H1 (cell line): ENCODE data around the gene ARFGAP3. TPM values are rescaled to one million over a fixed set of nuclear protein-coding genes. Genes with fewer than 3 reads are reported as not detected.

Experiments used
- CTCF ChIA-PET: fragments of 300-600 bp; sonication (Branson Sonifier 250); formaldehyde crosslinking; loops from one replicate; lab custom pipeline; 2021; ENCODE audit not compliant: partially characterized antibody; lab: Charles Lee
- POLR2A ChIA-PET: fragments of 300-600 bp; sonication (Branson Sonifier 250); formaldehyde crosslinking; loops from one replicate; lab custom pipeline; 2021; ENCODE audit warnings: inconsistent platforms; ENCODE audit not compliant: partially characterized antibody; lab: Charles Lee
- DNase-seq, 2 experiments: peaks; one replicate each; pipeline versions ENCODE4 v3.0.0 to v3.0.0-alpha.2; 2010 to 2022; ENCODE audit warnings: low spot score in 2 of 2, low read depth in 1 of 2, mixed read lengths in 1 of 2
- FAIRE-seq: peaks from 2 replicates; lab custom pipeline; 2011; peaks lifted over from hg19 to GRCh38; lab: Jason Lieb, UNC
- H2AFZ ChIP-seq: 2 replicates; pipeline ENCODE4 v1.8.1; 2012; ENCODE audit warnings: low read length, inconsistent platforms
- H2AK5ac ChIP-seq: 2 replicates; pipeline ENCODE4 v1.6.1; 2013; ENCODE audit warnings: low read depth, low read length
- H2BK120ac ChIP-seq: replicated peaks from 2 replicates; pipeline ENCODE3; 2013; ENCODE audit warnings: low read depth, low read length, inconsistent platforms
- H2BK12ac ChIP-seq: 2 replicates; pipeline ENCODE4 v1.6.1; 2013; ENCODE audit warnings: low read depth, low read length
- H2BK15ac ChIP-seq: 2 replicates; pipeline ENCODE4 v1.6.1; 2013; ENCODE audit warnings: low read length
- H2BK20ac ChIP-seq: 2 replicates; pipeline ENCODE4 v1.6.1; 2013; ENCODE audit warnings: low read length
- H2BK5ac ChIP-seq: 2 replicates; pipeline ENCODE4 v1.6.1; 2013; ENCODE audit warnings: low read depth, low read length
- H3K14ac ChIP-seq: 2 replicates; pipeline ENCODE4 v1.6.1; 2013; ENCODE audit warnings: inconsistent platforms; ENCODE audit not compliant: insufficient read length
- H3K18ac ChIP-seq: 2 replicates; pipeline ENCODE4 v1.6.1; 2013; ENCODE audit warnings: low read length; ENCODE audit errors: extremely low read depth
- H3K23ac ChIP-seq: 2 replicates; pipeline ENCODE4 v1.6.1; 2013; ENCODE audit warnings: inconsistent platforms; ENCODE audit not compliant: insufficient read length
- H3K23me2 ChIP-seq: 2 replicates; pipeline ENCODE4 v1.6.1; 2013; ENCODE audit warnings: low read depth, low read length
- H3K27ac ChIP-seq: 2 replicates; pipeline ENCODE4 v1.6.1; 2011; ENCODE audit warnings: low read depth, low read length, inconsistent platforms
- H3K27me3 ChIP-seq, 4 experiments: replicated peaks in 1 of 4; 1 replicate in 1 of 4; 2 replicates in 3 of 4; pipeline versions ENCODE4 v1.6.1 to v1.8.1; 2011 to 2013; ENCODE audit warnings: low read length in 3 of 4, mild to moderate bottlenecking in 3 of 4, inconsistent platforms in 2 of 4, mixed read lengths in 2 of 4, moderate library complexity in 1 of 4; ENCODE audit not compliant: control insufficient read depth in 3 of 4, insufficient read depth in 3 of 4; ENCODE audit errors: extremely low read depth in 1 of 4
- H3K36me3 ChIP-seq, 4 experiments: 2 replicates each; pipeline versions ENCODE4 v1.6.1 to v1.8.1; 2011 to 2013; ENCODE audit warnings: mild to moderate bottlenecking in 4 of 4, low read length in 3 of 4, moderate library complexity in 2 of 4, control low read depth in 1 of 4, inconsistent platforms in 1 of 4; ENCODE audit not compliant: insufficient read depth in 4 of 4, control insufficient read depth in 2 of 4
- H3K4ac ChIP-seq: replicated peaks from 2 replicates; pipeline ENCODE3; 2013; ENCODE audit warnings: low read length, low read depth, mixed read lengths, inconsistent platforms; ENCODE audit not compliant: insufficient read length
- H3K4me1 ChIP-seq, 4 experiments: replicated peaks in 1 of 4; 1 replicate in 1 of 4; 2 replicates in 3 of 4; pipeline versions ENCODE4 v1.6.1 to v1.8.1; 2011 to 2013; ENCODE audit warnings: low read length in 3 of 4, inconsistent platforms in 2 of 4, mixed read lengths in 1 of 4; ENCODE audit not compliant: insufficient read depth in 4 of 4, control insufficient read depth in 3 of 4
- H3K4me2 ChIP-seq, 2 experiments: 2 replicates each; pipeline versions ENCODE4 v1.6.1 to v1.8.1; 2011 to 2013; ENCODE audit warnings: low read depth in 2 of 2, low read length in 2 of 2, control low read depth in 1 of 2, inconsistent platforms in 1 of 2, mild to moderate bottlenecking in 1 of 2; ENCODE audit not compliant: insufficient read depth in 1 of 2
- H3K4me3 ChIP-seq, 4 experiments: fragments of 200-600, 300-600 bp in 1 of 4; sonication (generic), shearing (Covaris generic), sonication (Bioruptor Twin) in 1 of 4; 2 replicates each; pipeline versions ENCODE4 v1.5.1 to v1.8.1; 2011 to 2016; ENCODE audit warnings: low read length in 4 of 4, low read depth in 3 of 4, control low read depth in 2 of 4, inconsistent platforms in 2 of 4, mild to moderate bottlenecking in 2 of 4, mixed read lengths in 1 of 4, moderate library complexity in 1 of 4; ENCODE audit not compliant: insufficient read depth in 2 of 4; ENCODE audit errors: extremely low read depth in 1 of 4
- H3K56ac ChIP-seq: replicated peaks from 2 replicates; pipeline ENCODE3; 2013; ENCODE audit warnings: low read depth, mild to moderate bottlenecking, mixed read lengths, low read length, inconsistent platforms; ENCODE audit not compliant: insufficient read length
- H3K79me1 ChIP-seq: 2 replicates; pipeline ENCODE4 v1.6.1; 2013; ENCODE audit warnings: low read depth, low read length, control low read depth
- H3K79me2 ChIP-seq, 2 experiments: 2 replicates each; pipeline versions ENCODE4 v1.6.1 to v1.8.1; 2012 to 2013; ENCODE audit warnings: low read length in 2 of 2, mild to moderate bottlenecking in 2 of 2, inconsistent platforms in 1 of 2; ENCODE audit not compliant: insufficient read depth in 2 of 2, control insufficient read depth in 1 of 2
- H3K9ac ChIP-seq, 4 experiments: replicated peaks in 1 of 4; 1 replicate in 1 of 4; 2 replicates in 3 of 4; pipeline versions ENCODE4 v1.6.1 to v1.8.1; 2011 to 2013; ENCODE audit warnings: low read depth in 3 of 4, low read length in 3 of 4, control low read depth in 2 of 4, mild to moderate bottlenecking in 2 of 4, moderate library complexity in 2 of 4, inconsistent platforms in 1 of 4; ENCODE audit errors: extremely low read depth in 1 of 4
- H3K9me3 ChIP-seq, 2 experiments: 2 replicates each; pipeline versions ENCODE4 v1.6.1 to v1.8.1; 2012 to 2013; ENCODE audit warnings: mild to moderate bottlenecking in 2 of 2, moderate library complexity in 2 of 2, control low read depth in 1 of 2, inconsistent platforms in 1 of 2, low read depth in 1 of 2, low read length in 1 of 2, mixed read lengths in 1 of 2; ENCODE audit not compliant: insufficient read depth in 2 of 2
- H4K20me1 ChIP-seq, 2 experiments: replicated peaks in 1 of 2; 2 replicates each; pipeline versions ENCODE3 to v1.8.1; 2011 to 2013; ENCODE audit warnings: inconsistent platforms in 2 of 2, low read length in 2 of 2, mild to moderate bottlenecking in 1 of 2; ENCODE audit not compliant: insufficient read depth in 2 of 2, control insufficient read depth in 1 of 2
- H4K5ac ChIP-seq: 2 replicates; pipeline ENCODE4 v1.6.1; 2013; ENCODE audit warnings: low read length, low read depth, mixed read lengths, inconsistent platforms; ENCODE audit not compliant: insufficient read length
- H4K8ac ChIP-seq: 2 replicates; pipeline ENCODE4 v1.8.0; 2013; ENCODE audit warnings: mild to moderate bottlenecking, moderate library complexity, low read length, inconsistent platforms; ENCODE audit not compliant: insufficient read depth; ENCODE audit errors: extremely low read depth
- H4K91ac ChIP-seq: replicated peaks from 2 replicates; pipeline ENCODE3; 2013; ENCODE audit warnings: low read length, mixed read lengths, inconsistent platforms; ENCODE audit not compliant: insufficient read length
- EP300 ChIP-seq, 2 experiments: IDR thresholded peaks; 1 replicate in 1 of 2; 2 replicates in 1 of 2; pipeline ENCODE4 v1.6.1; 2011 to 2012; ENCODE audit warnings: low read depth in 2 of 2, low read length in 2 of 2, mild to moderate bottlenecking in 2 of 2, borderline replicate concordance in 1 of 2, inconsistent platforms in 1 of 2, moderate library complexity in 1 of 2
- EZH2 ChIP-seq: fragments of 200-600 bp; sonication (generic); IDR thresholded peaks from 2 replicates; pipeline ENCODE4 v1.7.1; 2012; ENCODE audit warnings: low read depth, mild to moderate bottlenecking, moderate library complexity, low read length, inconsistent platforms; ENCODE audit not compliant: severe bottlenecking
- KDM4A ChIP-seq: IDR thresholded peaks from one replicate; pipeline ENCODE4 v1.7.1; 2012; ENCODE audit warnings: low read depth, mild to moderate bottlenecking, moderate library complexity, low read length, inconsistent platforms; ENCODE audit not compliant: severe bottlenecking
- KDM5A ChIP-seq: fragments of 200-600 bp; IDR thresholded peaks from 2 replicates; pipeline ENCODE4 v1.7.1; 2012; ENCODE audit warnings: mild to moderate bottlenecking, low read length, inconsistent platforms, mixed read lengths
- NANOG ChIP-seq: IDR thresholded peaks from 2 replicates; pipeline ENCODE4 v1.6.1; 2011; ENCODE audit warnings: low read length, low read depth, mild to moderate bottlenecking, inconsistent platforms; ENCODE audit not compliant: insufficient read depth, poor library complexity, severe bottlenecking
- RFX5 ChIP-seq: IDR thresholded peaks from 2 replicates; pipeline ENCODE4 v1.6.1; 2011; ENCODE audit warnings: low read depth, low read length, improper control_type of control experiment, borderline replicate concordance
- RNF2 ChIP-seq: fragments of 200-900, 300-1000 bp; sonication (generic); IDR thresholded peaks from 2 replicates; pipeline ENCODE4 v1.7.1; 2016; ENCODE audit warnings: borderline replicate concordance, low read depth, mild to moderate bottlenecking, antibody characterized with exemption, low read length; ENCODE audit not compliant: poor library complexity, severe bottlenecking; ENCODE audit errors: missing control alignments
- SAP30 ChIP-seq: fragments of 300-600 bp; sonication (generic); IDR thresholded peaks from 2 replicates; pipeline ENCODE4 v1.7.1; 2012; ENCODE audit warnings: low read length, moderate library complexity, mild to moderate bottlenecking, inconsistent platforms; ENCODE audit not compliant: insufficient read depth, insufficient replicate concordance
- SIN3A ChIP-seq, 2 experiments: IDR thresholded peaks in 1 of 2; conservative IDR thresholded peaks in 1 of 2; 2 replicates each; pipeline ENCODE4 v1.6.1; 2011 to 2012; ENCODE audit warnings: low read length in 2 of 2, improper control_type of control experiment in 1 of 2, low read depth in 1 of 2, mild to moderate bottlenecking in 1 of 2
- TAF1 ChIP-seq: IDR thresholded peaks from 2 replicates; pipeline ENCODE4 v1.6.1; 2011; ENCODE audit warnings: mild to moderate bottlenecking, low read depth, low read length
- WGBS, 2 experiments: shearing (Covaris generic) in 1 of 2; methylation state at CpG; one replicate each; pipeline versions ENCODE4 v1.1.6 to v1.1.7; 2013 to 2015; ENCODE audit warnings: low lambda C conversion rate in 2 of 2, mixed read lengths in 2 of 2, inconsistent platforms in 1 of 2, low coverage in 1 of 2, missing lambda C conversion rate in 1 of 2; ENCODE audit not compliant: insufficient replicate concordance in 2 of 2, insufficient coverage in 1 of 2, insufficient read length in 1 of 2; ENCODE audit errors: extremely low coverage in 1 of 2, missing lambda C conversion rate in 1 of 2; 5-methylcytosine and 5-hydroxymethylcytosine counted together
- polyA plus RNA-seq, 7 experiments: library from polyadenylated mRNA; depleted of rRNA in 3 of 7; stranded (reverse) in 5 of 7; unstranded in 2 of 7; fragments of >200 nt in 5 of 7; fragments of 200-250 nt in 2 of 7; gene quantifications; 1 replicate in 5 of 7; 2 replicates in 1 of 7; 4 replicates in 1 of 7; pipeline versions ENCODE4 v1.2.1 to v1.2.3, GENCODE V29; 2011 to 2013; ENCODE audit warnings: missing spikeins in 2 of 7, mixed read lengths in 2 of 7
- total RNA-seq: library from RNA; stranded (reverse); fragmentation: NEBNext Ultra II Directional; extraction: Animal tissue kit (Norgen Biotek cat#: 25700); gene quantifications from 2 replicates; pipeline ENCODE4 v1.2.1, GENCODE V29; 2021
- TF ChIP-seq, protein P1 (sequence below): IDR thresholded peaks from 2 replicates; pipeline ENCODE4 v1.6.1; 2011; ENCODE audit warnings: low read length, improper control_type of control experiment

ARFGAP3 gene
- total and polyA plus RNA-seq, 2 of the 8 experiments (the other 6 are each of a cell fraction or from before 2014, with no cell fraction given), result 9.7 to 16.0 TPM

DNA sequence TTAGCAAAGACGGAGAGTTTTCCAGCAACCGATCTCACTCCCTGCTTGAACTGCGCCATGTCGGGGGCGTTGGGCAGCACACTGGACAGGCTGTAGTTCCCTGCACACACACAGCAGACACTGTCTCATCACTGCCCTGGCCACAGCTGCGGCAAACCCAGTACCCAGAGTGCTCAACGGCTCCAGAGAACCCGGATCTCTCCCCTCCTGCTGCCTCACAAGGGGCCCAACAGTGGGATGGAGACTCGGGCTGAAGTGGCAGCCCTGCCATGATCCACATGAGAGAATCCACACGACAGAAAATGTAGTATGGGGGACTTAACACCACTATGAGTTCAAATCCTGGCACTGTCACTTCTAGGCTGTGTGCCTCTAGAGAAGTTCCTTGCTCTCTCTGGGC, 58.0 kb downstream of the ARFGAP3 start:
- no peak overlapping the region for H3K4ac ChIP-seq
- no peaks in the 10 kb centered on the region for H3K36me3 ChIP-seq
- FAIRE-seq (no peak), DNase-seq (no peak)
- POLR2A ChIA-PET, result interaction anchor here (1.0 kb wide), 1 partner anchor 117 kb away, joined by 3 read pairs; no protein-coding TSS in a partner anchor
- no peaks in the 10 kb centered on the region for H4K20me1 ChIP-seq
- H2BK15ac ChIP-seq, result no peak overlapping the region
- H3K27ac ChIP-seq, result no peak overlapping the region
- H2AFZ ChIP-seq, result no peak overlapping the region
- no peaks in the 10 kb centered on the region for H3K23me2 ChIP-seq
- H2AK5ac ChIP-seq, result no peak overlapping the region
- H3K9me3 ChIP-seq, result no peaks in the 10 kb centered on the region
- H4K91ac ChIP-seq, result no peak overlapping the region
- no peak overlapping the region for H3K56ac ChIP-seq
- H3K18ac ChIP-seq, result no peak overlapping the region
- no peak overlapping the region for H2BK20ac ChIP-seq
- no peak overlapping the region for H3K23ac ChIP-seq
- WGBS, 2 experiments, result 95% methylated on average over 10 of the region's 10 CpGs; no CpG with 5 or more reads in 1 of the 2 experiments
- H3K79me1 ChIP-seq, result no peaks in the 10 kb centered on the region
- H3K27me3 ChIP-seq, result no peaks in the 10 kb centered on the region; a peak in 1 of 7 replicates
- no peak overlapping the region for H3K14ac ChIP-seq
- CTCF ChIA-PET, result interaction anchor here (0.6 to 5.9 kb wide), 2 partner anchors 20 to 561 kb away, joined by 4 to 37 read pairs; no protein-coding TSS in a partner anchor
- H4K8ac ChIP-seq, result no peak overlapping the region
- H2BK120ac ChIP-seq, result no peak overlapping the region
- no peak overlapping the region for H2BK5ac ChIP-seq
- H3K4me1 ChIP-seq, result peaks cover 0 to 2% (median 0%) of the 10 kb centered on the region in 4 experiments; a peak in 2 of 7 replicates
- no peaks in the 10 kb centered on the region for H3K79me2 ChIP-seq
- H2BK12ac ChIP-seq, result no peak overlapping the region
- no peak overlapping the region for H3K4me3 ChIP-seq
- H4K5ac ChIP-seq, result no peak overlapping the region
- no peak overlapping the region for H3K9ac ChIP-seq
- no peak overlapping the region for H3K4me2 ChIP-seq
- TF ChIP-seq KDM5A (no peak), KDM4A (no peak), SIN3A (conservative IDR thresholded peaks at IDR 0.05 in 1 of 2, IDR thresholded peaks at IDR 0.05 in 1 of 2; ENCODE audit: low read depth in 1 of 2, low read length in 2 of 2) (no peak), RFX5 (no peak), RNF2 (no peak), EP300 (IDR thresholded peaks at IDR 0.05; ENCODE audit: borderline replicate concordance in 1 of 2, low read depth in 2 of 2, low read length in 2 of 2) (no peak), TAF1 (no peak), NANOG (no peak), SAP30 (no peak), EZH2 (no peak)
- TF ChIP-seq, protein P1, sequence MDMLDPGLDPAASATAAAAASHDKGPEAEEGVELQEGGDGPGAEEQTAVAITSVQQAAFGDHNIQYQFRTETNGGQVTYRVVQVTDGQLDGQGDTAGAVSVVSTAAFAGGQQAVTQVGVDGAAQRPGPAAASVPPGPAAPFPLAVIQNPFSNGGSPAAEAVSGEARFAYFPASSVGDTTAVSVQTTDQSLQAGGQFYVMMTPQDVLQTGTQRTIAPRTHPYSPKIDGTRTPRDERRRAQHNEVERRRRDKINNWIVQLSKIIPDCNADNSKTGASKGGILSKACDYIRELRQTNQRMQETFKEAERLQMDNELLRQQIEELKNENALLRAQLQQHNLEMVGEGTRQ, result no peak
